Measurements from ENCODE around the gene USHBP1. TPM values are rescaled to one million over a fixed set of nuclear protein-coding genes. Genes with fewer than 3 reads are reported as not detected.

Gene USHBP1
- total RNA-seq, 1 donor from 2014 or later, result 0.22 TPM

GRCh38 chr19:17220207-17220758, 44.3 kb downstream of the USHBP1 start:
- intact Hi-C loops (cut with micrococcal nuclease), result no loop called here

DNA sequence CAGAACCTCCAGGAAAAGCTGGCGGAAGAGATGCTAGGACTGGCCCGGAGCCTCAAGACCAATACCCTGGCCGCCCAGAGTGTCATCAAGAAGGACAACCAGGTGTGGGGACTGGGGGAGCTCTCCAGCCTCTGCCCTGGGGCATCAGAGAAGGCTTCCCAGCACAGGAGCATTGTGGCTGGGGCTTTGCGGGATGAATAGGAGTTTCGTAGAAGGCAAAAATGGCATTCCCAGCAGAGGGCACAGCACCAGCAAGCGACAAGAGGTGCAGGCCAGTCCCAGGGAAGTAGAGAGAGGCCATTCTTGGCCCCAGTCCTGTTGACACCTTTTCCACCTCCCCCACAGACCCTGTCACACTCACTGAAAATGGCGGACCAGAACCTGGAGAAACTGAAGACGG, 45.3 kb downstream of the USHBP1 start:
- intact Hi-C loops (cut with micrococcal nuclease), result no loop called here

DNA sequence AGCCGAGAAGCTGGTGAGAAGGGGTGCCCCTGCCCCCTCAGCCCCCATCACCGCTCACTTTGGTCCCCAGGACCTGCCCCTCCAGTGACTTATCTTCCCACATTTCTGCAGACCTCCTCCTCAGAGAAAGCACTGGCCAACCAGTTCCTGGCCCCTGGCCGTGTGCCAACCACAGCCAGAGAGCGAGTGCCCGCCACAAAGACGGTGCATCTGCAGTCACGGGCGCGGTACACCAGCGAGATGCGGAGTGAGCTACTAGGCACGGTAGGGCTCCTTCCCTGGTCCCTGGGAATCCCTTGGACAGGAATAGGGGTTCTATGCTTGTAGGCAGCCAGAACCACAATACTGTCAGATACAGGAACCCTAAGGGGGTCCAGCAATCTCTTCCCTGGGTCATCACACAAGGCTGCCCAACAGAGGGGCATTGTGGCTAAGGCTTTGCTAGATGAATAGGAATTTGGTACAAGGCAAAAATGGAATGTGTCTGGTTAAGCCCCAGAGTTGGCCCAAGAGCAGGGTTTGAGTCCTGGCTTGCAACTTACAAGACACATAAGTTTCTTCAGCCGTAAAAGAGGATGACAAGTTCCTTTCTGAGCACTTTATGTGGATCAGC, 48.4 kb downstream of the USHBP1 start:
- intact Hi-C loops (cut with micrococcal nuclease), result no loop called here

DNA sequence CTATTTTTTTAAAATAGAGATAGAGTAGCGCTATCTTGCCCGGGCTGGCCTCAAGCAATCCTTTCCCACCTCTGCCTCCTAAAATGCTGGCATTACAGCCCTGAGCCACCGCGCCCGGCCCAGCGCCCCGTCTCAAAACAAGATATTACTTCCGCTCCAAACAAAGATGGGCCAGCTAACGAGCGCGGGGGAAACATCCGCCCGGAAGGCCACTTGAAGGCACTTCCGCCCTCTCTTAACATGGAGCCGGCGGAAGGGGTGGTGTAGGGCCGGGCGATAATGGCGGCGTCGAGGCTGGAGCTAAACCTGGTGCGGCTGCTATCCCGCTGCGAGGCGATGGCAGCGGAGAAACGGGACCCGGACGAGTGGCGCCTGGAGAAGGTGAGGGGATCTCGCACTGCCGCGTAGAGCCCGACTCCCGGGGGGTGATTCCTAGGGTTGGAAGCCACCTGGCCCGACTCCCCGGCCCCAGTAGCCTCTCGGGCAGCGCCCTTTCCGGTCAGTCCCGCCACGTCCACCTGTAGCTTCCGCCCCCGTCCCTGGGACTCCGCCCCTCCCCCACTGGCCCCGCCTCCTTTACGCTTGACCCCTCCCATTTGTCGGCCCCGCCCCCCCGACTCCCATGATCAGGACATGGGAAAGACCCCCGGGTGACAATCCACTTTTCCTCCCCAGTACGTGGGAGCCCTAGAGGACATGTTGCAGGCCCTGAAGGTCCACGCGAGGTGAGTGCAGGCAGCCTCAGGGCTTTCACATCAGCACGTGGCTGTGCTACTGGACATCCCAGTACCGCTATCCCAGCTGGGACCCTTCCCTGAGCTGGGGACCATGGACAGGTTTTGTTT, 49.2 kb downstream of the USHBP1 start, which contains the start of gene USE1:
USE1 (plus strand) TSS at position 231 of the 845 bp plus-strand sequence; CDS start at position 280, 49 bp downstream.
- intact Hi-C loops (cut with micrococcal nuclease), result loop anchor here (1.0 kb wide), 8 partner anchors 11 to 587 kb away; partner anchors contain the start of genes BABAM1, DDA1, GTPBP3 and HAUS8

DNA sequence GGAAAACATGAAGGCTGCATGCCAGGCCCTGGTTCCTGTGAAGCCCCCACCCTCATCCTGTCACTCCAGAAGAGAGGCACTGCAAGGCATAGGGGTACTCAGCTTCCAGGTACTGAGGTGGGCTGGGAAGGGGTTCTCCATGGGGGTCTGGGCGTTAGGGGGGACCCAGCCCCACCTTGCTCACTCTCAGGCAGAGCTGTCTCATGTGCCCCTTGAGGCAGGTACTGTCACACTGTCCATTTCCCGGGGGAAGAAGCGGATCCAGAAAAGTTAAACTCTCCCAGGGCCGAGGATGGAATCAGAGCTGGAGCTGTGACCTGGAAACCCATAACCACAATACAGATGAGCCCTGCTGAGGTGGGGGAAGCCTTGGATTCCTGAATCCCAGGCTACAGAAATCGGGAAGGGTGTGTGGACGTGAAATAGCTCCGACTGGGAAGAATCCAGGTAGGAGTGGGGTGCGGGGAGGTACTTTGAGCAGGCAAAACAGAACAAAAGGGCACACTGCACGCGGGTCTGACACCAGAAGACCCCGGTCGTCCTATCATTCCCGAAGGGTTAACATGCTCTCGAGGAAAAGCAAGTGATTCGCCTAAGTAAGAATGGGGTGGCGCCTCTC, 49.9 kb downstream of the USHBP1 start:
- intact Hi-C loops (cut with micrococcal nuclease), result loop anchor here (1.0 kb wide), 8 partner anchors 12 to 586 kb away; partner anchors contain the start of genes BABAM1, DDA1, GTPBP3 and HAUS8

DNA sequence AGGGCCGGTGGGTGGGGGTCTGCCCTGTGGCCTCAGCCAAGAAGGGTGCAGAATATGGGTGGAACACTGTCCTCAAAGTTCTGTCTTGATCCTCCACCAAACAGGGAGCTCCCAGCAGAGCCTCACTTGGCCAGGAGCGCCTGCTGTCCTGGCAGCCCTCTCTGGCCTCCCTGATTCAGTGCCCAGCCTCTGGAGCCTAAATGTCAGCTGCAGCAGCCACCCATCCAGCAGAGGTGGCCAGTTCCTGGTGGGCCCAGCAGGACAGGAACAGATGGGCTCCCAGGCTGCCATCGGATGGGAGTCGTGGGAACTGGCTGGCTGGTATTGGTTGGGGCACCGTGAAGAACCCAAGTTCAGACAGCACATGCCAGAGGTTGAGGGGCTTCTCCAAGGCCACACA, 51.2 kb downstream of the USHBP1 start:
- intact Hi-C loops (cut with micrococcal nuclease), result no loop called here

DNA sequence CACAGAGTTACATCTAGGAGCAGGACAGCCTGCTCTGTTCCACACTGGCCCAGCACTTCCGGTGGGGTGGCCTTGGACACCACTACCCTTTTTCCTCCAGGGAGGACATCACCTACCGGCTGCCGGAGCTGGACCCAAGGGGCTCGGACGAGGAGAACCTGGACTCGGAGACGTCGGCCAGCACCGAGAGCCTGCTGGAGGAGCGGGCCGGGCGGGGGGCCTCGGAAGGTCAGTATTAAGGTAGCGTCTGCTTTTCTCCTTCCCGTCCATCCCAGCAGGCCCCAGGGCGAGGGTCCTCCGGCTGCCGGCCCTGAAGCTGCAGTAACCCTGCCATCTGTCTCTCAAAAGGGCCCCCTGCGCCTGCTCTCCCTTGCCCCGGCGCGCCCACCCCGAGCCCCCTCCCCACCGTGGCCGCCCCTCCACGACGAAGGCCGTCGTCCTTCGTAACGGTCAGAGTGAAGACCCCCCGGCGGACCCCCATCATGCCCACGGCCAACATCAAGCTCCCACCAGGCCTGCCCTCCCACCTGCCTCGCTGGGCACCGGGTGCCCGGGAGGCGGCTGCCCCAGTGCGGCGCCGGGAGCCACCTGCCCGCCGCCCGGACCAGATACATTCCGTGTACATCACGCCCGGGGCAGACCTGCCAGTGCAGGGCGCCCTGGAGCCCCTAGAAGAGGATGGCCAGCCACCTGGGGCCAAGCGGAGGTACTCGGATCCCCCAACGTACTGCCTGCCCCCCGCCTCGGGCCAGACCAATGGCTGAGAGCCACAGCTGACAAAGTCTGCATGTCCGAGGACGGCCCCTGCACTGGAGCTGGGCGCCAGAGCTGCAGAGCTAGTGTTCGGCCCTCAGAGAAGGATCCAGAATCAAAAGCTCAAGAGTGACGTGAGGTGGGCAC, 52.7 kb downstream of the USHBP1 start:
- intact Hi-C loops (cut with micrococcal nuclease), result no loop called here

DNA sequence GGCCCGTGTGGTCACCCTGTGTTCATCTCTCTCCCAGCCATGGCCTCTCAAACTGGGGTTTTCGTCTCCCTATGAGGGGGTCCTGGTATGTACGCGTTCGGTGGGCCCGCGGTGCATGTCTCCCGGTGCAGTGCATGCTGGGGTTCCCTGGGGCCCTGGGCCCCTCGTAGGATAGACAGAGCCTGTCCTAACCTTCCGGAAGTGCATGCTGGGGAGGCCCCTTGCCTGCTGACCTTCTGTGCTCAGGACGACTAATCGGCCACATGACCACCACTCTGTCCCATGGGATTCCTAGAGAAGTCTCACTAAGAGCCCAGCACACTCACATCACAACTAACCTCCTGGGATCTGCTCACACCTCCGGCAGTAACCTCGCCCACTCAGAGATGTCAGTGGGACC, 54.2 kb downstream of the USHBP1 start:
- intact Hi-C loops (cut with micrococcal nuclease), result no loop called here

DNA sequence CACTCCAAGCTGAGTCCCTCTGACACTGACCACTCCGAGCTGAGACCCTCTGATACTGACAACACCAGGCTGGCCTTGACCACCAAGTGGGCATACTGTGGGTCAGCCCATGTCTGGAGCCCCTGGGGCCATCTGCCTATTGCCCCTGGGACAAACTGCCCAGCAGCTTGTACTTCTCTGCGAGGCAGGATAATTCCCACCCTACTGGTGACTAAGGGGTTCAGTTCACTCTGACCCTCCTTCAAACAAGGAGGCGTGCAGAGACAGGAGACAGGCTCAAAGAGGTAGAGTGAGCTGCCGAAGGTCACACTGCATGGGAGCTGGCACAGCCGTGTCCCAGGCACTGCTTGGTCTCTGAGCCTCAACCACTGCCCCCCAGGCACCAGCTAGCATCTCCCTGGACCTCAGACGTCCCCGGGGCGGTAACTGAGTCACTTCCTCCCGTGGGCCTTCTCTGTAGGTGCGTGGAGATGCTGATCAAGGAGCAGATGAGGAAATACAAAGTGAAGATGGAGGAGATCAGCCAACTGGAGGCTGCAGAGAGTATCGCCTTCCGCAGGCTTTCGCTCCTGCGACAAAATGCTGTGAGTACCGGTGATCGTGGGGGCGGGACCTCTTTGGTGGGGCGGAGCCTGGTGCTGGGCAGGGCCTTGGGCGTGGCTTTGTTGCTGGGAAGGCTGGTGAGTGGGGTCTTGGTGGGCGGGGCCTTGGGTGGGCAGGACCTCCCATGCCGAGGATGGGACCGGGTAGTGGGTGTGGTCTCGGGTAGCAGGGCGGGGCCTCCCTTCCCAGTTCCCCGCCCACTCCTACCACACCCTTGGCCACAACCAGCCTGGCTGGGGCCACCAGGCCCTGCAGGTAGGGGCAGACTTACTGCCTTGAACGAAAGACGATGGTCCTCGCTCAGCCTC, 55.2 kb downstream of the USHBP1 start:
- intact Hi-C loops (cut with micrococcal nuclease), result no loop called here

GRCh38 chr19:17206736-17207581, 57.6 kb downstream of the USHBP1 start:
- intact Hi-C loops (cut with micrococcal nuclease), result no loop called here

GRCh38 chr19:17205237-17206140, 59.1 kb downstream of the USHBP1 start:
- intact Hi-C loops (cut with micrococcal nuclease), result loop anchor here (1.0 kb wide), 2 partner anchors 77 to 138 kb away; no protein-coding TSS in a partner anchor

DNA sequence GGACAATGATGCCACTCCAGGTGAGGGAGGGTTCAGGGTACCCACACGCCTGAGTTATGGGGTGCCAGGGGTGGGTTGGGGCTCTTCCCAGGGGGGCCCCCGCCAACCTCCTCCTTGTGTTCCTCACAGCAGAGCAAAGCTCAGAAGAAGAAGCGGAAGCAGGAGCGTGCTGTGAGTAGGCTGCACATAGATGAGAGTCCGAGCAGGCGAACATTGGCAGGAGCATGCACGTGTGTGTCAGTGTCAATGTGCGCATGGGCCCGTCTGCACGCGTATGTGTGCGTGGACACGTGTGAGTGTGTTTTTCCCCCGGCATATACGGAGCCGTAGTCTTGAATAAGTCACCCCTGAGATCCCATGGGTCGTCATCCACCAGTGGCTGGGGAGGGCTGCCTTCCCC, 61.8 kb downstream of the USHBP1 start:
- intact Hi-C loops (cut with micrococcal nuclease), result no loop called here

- intact Hi-C loops (cut with micrococcal nuclease), result no loop called here
Observed at GRCh38 chr19:17202249-17202648, 62.3 kb downstream of the USHBP1 start.

- intact Hi-C loops (cut with micrococcal nuclease), result no loop called here
Observed at GRCh38 chr19:17200408-17201079, 64.0 kb downstream of the USHBP1 start.

Data from T-helper 1 cell treated with Interleukin-12 subunit alpha and Interleukin-12 subunit beta and Interleukin-4 antibody, amounts not matched to agents 30 ng/mL and 1 ng/mL, for 36 hours (primary cell).